ENCODE data around the gene LIMS1. TPM values are rescaled to one million over a fixed set of nuclear protein-coding genes. Genes with fewer than 3 reads are reported as not detected.

Gene LIMS1
- total and polyA plus RNA-seq, 11 donors, result 21.3 to 136 (median 76.0) TPM

DNA sequence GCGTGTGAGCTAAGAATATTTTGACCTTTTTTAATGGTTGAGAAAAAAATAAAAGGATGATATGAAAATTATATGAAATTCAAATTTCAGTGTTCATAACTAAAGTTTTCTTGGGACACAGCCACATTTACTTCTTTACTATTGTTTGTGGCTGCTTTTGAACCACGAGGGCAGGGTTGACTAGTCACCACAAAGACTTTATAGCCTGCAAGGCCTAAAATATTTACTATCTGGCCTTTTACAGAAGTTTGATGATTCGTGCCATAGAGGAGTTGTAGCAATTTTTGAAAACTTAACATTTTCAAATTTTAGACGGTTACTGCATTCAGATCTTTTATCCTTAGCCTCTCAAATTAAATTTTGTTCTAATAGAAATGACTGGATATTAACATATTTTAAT, 69.9 kb downstream of the LIMS1 start:
- no peaks in the 10 kb centered on the region for H3K36me3 ChIP-seq
- WGBS, 4 donors, result 69 to 83% (median 72%) methylated on average over 4 of the region's 4 CpGs
- peaks cover 0 to 27% (median 9%) of the 10 kb centered on the region in 12 donors for H3K4me1 ChIP-seq
- no peak overlapping the region for H3K27ac ChIP-seq
- no peak overlapping the region for H3K4me3 ChIP-seq
- no peak for DNase-seq
- peaks cover 0 to 15% (median 0%) of the 10 kb centered on the region in 12 donors for H3K9me3 ChIP-seq
- TF ChIP-seq, protein P1, sequence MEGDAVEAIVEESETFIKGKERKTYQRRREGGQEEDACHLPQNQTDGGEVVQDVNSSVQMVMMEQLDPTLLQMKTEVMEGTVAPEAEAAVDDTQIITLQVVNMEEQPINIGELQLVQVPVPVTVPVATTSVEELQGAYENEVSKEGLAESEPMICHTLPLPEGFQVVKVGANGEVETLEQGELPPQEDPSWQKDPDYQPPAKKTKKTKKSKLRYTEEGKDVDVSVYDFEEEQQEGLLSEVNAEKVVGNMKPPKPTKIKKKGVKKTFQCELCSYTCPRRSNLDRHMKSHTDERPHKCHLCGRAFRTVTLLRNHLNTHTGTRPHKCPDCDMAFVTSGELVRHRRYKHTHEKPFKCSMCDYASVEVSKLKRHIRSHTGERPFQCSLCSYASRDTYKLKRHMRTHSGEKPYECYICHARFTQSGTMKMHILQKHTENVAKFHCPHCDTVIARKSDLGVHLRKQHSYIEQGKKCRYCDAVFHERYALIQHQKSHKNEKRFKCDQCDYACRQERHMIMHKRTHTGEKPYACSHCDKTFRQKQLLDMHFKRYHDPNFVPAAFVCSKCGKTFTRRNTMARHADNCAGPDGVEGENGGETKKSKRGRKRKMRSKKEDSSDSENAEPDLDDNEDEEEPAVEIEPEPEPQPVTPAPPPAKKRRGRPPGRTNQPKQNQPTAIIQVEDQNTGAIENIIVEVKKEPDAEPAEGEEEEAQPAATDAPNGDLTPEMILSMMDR (IDR thresholded peaks at IDR 0.05), result no peak
- no peak for TF ChIP-seq POLR2A (IDR thresholded peaks at IDR 0.05)
- no peak for ATAC-seq
- intact Hi-C loops (cut with DNase I), result loop anchor here in 1 of 10 donors (5.0 kb wide), 1 partner anchor 33 kb away; no protein-coding TSS in a partner anchor
- H3K27me3 ChIP-seq, result no peaks in the 10 kb centered on the region

DNA sequence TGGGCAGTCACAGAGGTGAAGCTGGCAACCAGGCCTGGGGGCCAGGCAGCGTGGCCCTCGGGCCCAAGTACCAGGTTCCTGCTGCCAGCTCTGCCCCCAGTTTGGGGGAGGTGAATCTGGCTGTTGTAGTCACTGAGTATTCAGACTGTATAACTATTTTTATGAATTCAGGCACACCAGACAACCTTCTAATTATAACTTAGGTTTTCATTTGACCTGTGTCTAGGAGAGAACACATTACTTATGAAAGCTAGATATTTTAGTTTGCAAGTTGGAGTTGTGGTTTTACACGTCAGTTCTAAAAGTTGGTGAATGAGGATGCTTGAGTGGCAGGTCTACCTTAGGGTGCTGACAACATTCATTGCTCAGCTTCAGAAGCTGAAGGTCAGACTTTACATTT, 71.7 kb downstream of the LIMS1 start:
- intact Hi-C loops (cut with DNase I), result loop anchor here in 1 of 10 donors (2.0 kb wide), 1 partner anchor 31 kb away; no protein-coding TSS in a partner anchor
- no peak overlapping the region for H3K4me3 ChIP-seq
- H3K27ac ChIP-seq, result peak overlapping the region in 9 of 12 donors; percentile 16 to 62 (median 45)
- ATAC-seq, result peak in 2 of 4 donors; percentile 34 to 40
- peaks cover 0 to 31% (median 13%) of the 10 kb centered on the region in 12 donors for H3K4me1 ChIP-seq
- no peak for DNase-seq
- peaks cover 0 to 10% (median 0%) of the 10 kb centered on the region in 12 donors for H3K9me3 ChIP-seq
- 55 to 70% (median 61%) methylated on average over 3 of the region's 3 CpGs for WGBS, 4 donors
- no peaks in the 10 kb centered on the region for H3K27me3 ChIP-seq
- TF ChIP-seq, protein P1 (IDR thresholded peaks at IDR 0.05), result no peak
- TF ChIP-seq POLR2A (IDR thresholded peaks at IDR 0.05), result no peak
- peaks cover 0 to 2% (median 0%) of the 10 kb centered on the region in 9 donors for H3K36me3 ChIP-seq

DNA sequence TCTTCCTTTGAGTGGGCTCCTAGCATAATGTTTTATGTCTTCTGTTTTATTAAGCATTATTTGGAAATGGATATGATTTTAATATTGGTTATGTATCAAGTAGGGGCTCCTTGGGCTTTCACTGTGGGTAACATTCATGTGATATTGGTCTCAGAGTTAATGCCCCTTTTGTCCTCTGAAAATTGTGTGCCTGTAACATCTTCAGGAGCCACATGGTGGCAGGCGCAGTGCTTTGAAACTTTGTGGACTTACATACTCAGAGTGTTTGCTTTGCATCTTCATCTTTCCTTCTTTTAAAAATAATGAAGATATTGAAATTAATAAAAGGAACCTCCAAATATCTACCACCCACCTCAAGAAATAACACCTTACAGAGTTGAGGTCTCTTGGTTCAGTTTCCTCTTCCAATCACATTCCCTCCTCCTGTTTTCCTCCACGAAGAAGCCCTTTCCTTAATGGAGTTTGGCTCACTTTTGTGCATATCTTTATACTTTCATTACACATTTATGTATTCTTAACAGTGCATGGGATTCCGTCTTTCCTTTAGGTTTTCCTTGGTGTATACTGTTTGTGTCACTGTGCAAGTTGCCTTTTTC, 73.5 kb downstream of the LIMS1 start:
- intact Hi-C loops (cut with DNase I), result loop anchor here in 4 of 10 donors (1.0 to 2.0 kb wide), 3 partner anchors 26 to 29 kb away; no protein-coding TSS in a partner anchor
- H3K27me3 ChIP-seq, result no peaks in the 10 kb centered on the region
- ATAC-seq, result peak in 3 of 4 donors; percentile 47 to 63 (median 61)
- H3K9me3 ChIP-seq, result no peaks in the 10 kb centered on the region
- peaks cover 0 to 30% (median 14%) of the 10 kb centered on the region in 12 donors for H3K4me1 ChIP-seq
- no peak overlapping the region for H3K4me3 ChIP-seq
- H3K27ac ChIP-seq, result peak overlapping the region in 8 of 12 donors; percentile 0 to 62 (median 25)
- WGBS, 4 donors, result 53 to 71% (median 62%) methylated on average over 3 of the region's 3 CpGs
- peak in 1 of 5 donors; percentile 45 for DNase-seq
- TF ChIP-seq POLR2A (IDR thresholded peaks at IDR 0.05), result no peak
- TF ChIP-seq, protein P1 (IDR thresholded peaks at IDR 0.05), result peak; percentile 33 to 70 (median 61)
- H3K36me3 ChIP-seq, result peaks cover 0 to 2% (median 0%) of the 10 kb centered on the region in 9 donors

DNA sequence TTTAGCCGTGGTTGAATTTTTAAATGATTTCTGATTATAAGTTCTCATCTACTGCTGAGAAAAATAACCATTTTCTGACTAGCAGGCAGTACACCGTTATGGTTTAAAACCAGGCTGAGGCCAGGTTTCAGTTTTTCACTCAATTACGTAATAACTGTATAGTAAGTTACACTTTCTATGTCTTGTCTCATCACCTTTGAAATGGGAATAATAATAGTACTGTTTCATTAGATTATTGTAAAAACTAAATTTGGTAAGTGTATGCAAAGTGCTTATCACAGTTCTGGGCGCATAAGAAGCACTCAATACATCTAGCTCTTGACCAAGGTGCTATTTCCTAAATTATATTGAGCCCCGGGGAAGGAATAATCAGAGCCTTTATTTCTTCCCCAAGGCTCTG, 76.8 kb downstream of the LIMS1 start:
- 80 to 88% (median 83%) methylated on average over 5 of the region's 5 CpGs for WGBS, 4 donors
- H3K27me3 ChIP-seq, result no peaks in the 10 kb centered on the region
- intact Hi-C loops (cut with DNase I), result loop anchor here in 1 of 10 donors (10.0 kb wide), 1 partner anchor 104 kb away; the partner anchor contains the start of gene RANBP2
- no peak for DNase-seq
- ATAC-seq, result no peak
- no peak for TF ChIP-seq POLR2A (IDR thresholded peaks at IDR 0.05)
- TF ChIP-seq, protein P1 (IDR thresholded peaks at IDR 0.05), result no peak
- peaks cover 0 to 2% (median 0%) of the 10 kb centered on the region in 9 donors for H3K36me3 ChIP-seq
- peaks cover 0 to 60% (median 21%) of the 10 kb centered on the region in 12 donors for H3K4me1 ChIP-seq
- H3K4me3 ChIP-seq, result no peak overlapping the region
- H3K9me3 ChIP-seq, result no peaks in the 10 kb centered on the region
- peak overlapping the region in 1 of 12 donors; percentile 11 for H3K27ac ChIP-seq
